Keratinocyte (primary cell): Measurements from ENCODE around the gene STX8. TPM values are rescaled to one million over a fixed set of nuclear protein-coding genes. Genes with fewer than 3 reads are reported as not detected.

Experiments
- DNase-seq: peaks from one replicate; pipeline ENCODE4 v3.0.0-alpha.2; 2011; ENCODE audit warnings: low read depth, missing footprints, low spot score
- FAIRE-seq: peaks from 2 replicates; lab custom pipeline; 2011; peaks lifted over from hg19 to GRCh38; lab: Jason Lieb, UNC
- H2AFZ ChIP-seq: 2 replicates; pipeline ENCODE4 v1.6.0; 2012; ENCODE audit warnings: low read length, control low read depth, inconsistent platforms; ENCODE audit not compliant: control insufficient read depth
- H3K27ac ChIP-seq: 2 replicates; pipeline ENCODE4 v1.5.1; 2011; ENCODE audit warnings: low read length; ENCODE audit not compliant: control insufficient read depth, insufficient read depth
- H3K27me3 ChIP-seq: 3 replicates; pipeline ENCODE4 v1.6.0; 2011; ENCODE audit warnings: low read length; ENCODE audit not compliant: control insufficient read depth, insufficient read depth; ENCODE audit errors: extremely low read depth
- H3K36me3 ChIP-seq, 2 experiments: 2 replicates in 1 of 2; 3 replicates in 1 of 2; pipeline ENCODE4 v1.5.1; 2011; ENCODE audit warnings: low read length in 2 of 2, mild to moderate bottlenecking in 1 of 2; ENCODE audit not compliant: control insufficient read depth in 2 of 2, insufficient read depth in 2 of 2; ENCODE audit errors: extremely low read depth in 1 of 2
- H3K4me1 ChIP-seq: 3 replicates; pipeline ENCODE4 v1.5.1; 2011; ENCODE audit warnings: low read length; ENCODE audit not compliant: control insufficient read depth, insufficient read depth; ENCODE audit errors: extremely low read depth
- H3K4me2 ChIP-seq: 3 replicates; pipeline ENCODE4 v1.6.0; 2011; ENCODE audit warnings: low read depth, low read length; ENCODE audit not compliant: control insufficient read depth, insufficient read depth; ENCODE audit errors: extremely low read depth
- H3K4me3 ChIP-seq, 3 experiments: fragments of 200-600 bp in 1 of 3; sonication (generic) in 1 of 3; 2 replicates in 2 of 3; 3 replicates in 1 of 3; pipeline ENCODE4 v1.5.1; 2011 to 2016; ENCODE audit warnings: low read length in 3 of 3, mild to moderate bottlenecking in 3 of 3, control low read depth in 2 of 3, inconsistent platforms in 1 of 3, low read depth in 1 of 3, mixed read lengths in 1 of 3, mixed run types in 1 of 3, moderate library complexity in 1 of 3; ENCODE audit not compliant: control insufficient read depth in 2 of 3, insufficient read depth in 2 of 3; ENCODE audit errors: extremely low read depth in 1 of 3
- H3K79me2 ChIP-seq: 2 replicates; pipeline ENCODE4 v1.6.0; 2012; ENCODE audit warnings: low read length; ENCODE audit not compliant: control insufficient read depth, insufficient read depth
- H3K9ac ChIP-seq: 3 replicates; pipeline ENCODE4 v1.6.0; 2011; ENCODE audit warnings: low read length; ENCODE audit not compliant: control insufficient read depth, insufficient read depth; ENCODE audit errors: extremely low read depth
- H3K9me1 ChIP-seq: 3 replicates; pipeline ENCODE4 v1.6.0; 2011; ENCODE audit warnings: low read length; ENCODE audit not compliant: control insufficient read depth, insufficient read depth; ENCODE audit errors: extremely low read depth
- H3K9me3 ChIP-seq: 2 replicates; pipeline ENCODE4 v1.5.1; 2012; ENCODE audit warnings: low read depth, low read length; ENCODE audit not compliant: control insufficient read depth
- H4K20me1 ChIP-seq: 3 replicates; pipeline ENCODE4 v1.6.0; 2011; ENCODE audit warnings: low read length; ENCODE audit not compliant: control insufficient read depth, insufficient read depth; ENCODE audit errors: extremely low read depth
- EZH2 ChIP-seq: IDR thresholded peaks from one replicate; pipeline ENCODE4 v1.6.1; 2012; ENCODE audit warnings: inconsistent platforms, mild to moderate bottlenecking, low read length, moderate library complexity
- dilution Hi-C: fragments of 300-500 bp; cut with MboI; formaldehyde crosslinking; loops from one replicate; pipeline ENCODE4 v1.7.0; 2020; ENCODE audit warnings: low sequenced_read_pairs; ENCODE audit not compliant: extremely low pct_ligation_motif_present
- polyA plus RNA-seq, 5 experiments: library from polyadenylated mRNA; depleted of rRNA in 3 of 5; stranded (reverse) in 3 of 5; stranded (forward) in 1 of 5; unstranded in 1 of 5; fragments of >200 nt; gene quantifications; 1 replicate in 1 of 5; 2 replicates in 3 of 5; 3 replicates in 1 of 5; pipeline versions ENCODE4 v1.2.1 to v1.2.3, GENCODE V29; 2011 to 2012; ENCODE audit warnings: missing spikeins in 2 of 5, low read depth in 1 of 5, low replicate concordance in 1 of 5
- small RNA-seq, 3 experiments: library from RNA; depleted of rRNA; stranded (forward); fragments of <200 nt; gene quantifications; one replicate each; pipeline ENCODE3, GENCODE V24; 2012; ENCODE audit warnings: low read depth in 3 of 3, low replicate concordance in 1 of 3; ENCODE audit not compliant: insufficient read length in 3 of 3
- TF ChIP-seq, protein P1 (sequence below), 3 experiments: IDR thresholded peaks in 1 of 3; conservative IDR thresholded peaks in 1 of 3; optimal IDR thresholded peaks in 1 of 3; 2 replicates in 2 of 3; 3 replicates in 1 of 3; pipeline versions ENCODE3 to v1.5.1; 2011; ENCODE audit warnings: low read length in 3 of 3, mild to moderate bottlenecking in 3 of 3, moderate library complexity in 2 of 3, control low read depth in 1 of 3, inconsistent platforms in 1 of 3; ENCODE audit not compliant: insufficient read depth in 2 of 3; ENCODE audit errors: extremely low read depth in 1 of 3

STX8 gene
- polyA plus RNA-seq, 1 donor (not counting 4 experiments of a cell fraction or from before 2014, with no cell fraction given), result 90.3 TPM

DNA sequence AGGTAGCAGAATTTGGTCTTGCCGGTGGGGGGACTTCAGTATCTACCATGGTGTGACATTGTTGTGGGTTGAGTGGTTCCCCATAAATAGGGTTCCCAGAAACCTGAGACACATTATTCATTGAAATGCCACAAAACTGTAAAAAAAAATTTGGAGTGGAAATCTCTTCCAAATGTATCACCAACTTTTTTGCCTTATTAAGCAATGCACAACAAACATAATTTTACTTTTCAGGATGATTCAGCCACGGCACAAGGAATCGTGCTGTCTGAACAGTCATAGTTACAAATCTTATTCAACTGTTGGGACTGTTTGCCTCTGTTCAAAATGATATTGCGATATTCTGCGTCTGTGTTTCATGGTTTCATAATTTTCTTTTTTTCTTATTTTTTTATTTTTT, 373.1 kb downstream of the STX8 start:
- Histone ChIP-seq H3K9me3 (no peaks in the 10 kb centered on the region), H3K79me2 (no peaks in the 10 kb centered on the region), H4K20me1 (no peaks in the 10 kb centered on the region), H2AFZ (no peak overlapping the region), H3K4me1 (no peaks in the 10 kb centered on the region), H3K27me3 (no peaks in the 10 kb centered on the region), H3K4me3 (no peak overlapping the region), H3K27ac (no peak overlapping the region), H3K9me1 (no peaks in the 10 kb centered on the region), H3K9ac (no peak overlapping the region), H3K4me2 (no peak overlapping the region), H3K36me3 (no peaks in the 10 kb centered on the region)
- FAIRE-seq (no peak), DNase-seq (no peak)
- dilution Hi-C loops, result no loop called here
- TF ChIP-seq EZH2, result no peak
- TF ChIP-seq, protein P1, sequence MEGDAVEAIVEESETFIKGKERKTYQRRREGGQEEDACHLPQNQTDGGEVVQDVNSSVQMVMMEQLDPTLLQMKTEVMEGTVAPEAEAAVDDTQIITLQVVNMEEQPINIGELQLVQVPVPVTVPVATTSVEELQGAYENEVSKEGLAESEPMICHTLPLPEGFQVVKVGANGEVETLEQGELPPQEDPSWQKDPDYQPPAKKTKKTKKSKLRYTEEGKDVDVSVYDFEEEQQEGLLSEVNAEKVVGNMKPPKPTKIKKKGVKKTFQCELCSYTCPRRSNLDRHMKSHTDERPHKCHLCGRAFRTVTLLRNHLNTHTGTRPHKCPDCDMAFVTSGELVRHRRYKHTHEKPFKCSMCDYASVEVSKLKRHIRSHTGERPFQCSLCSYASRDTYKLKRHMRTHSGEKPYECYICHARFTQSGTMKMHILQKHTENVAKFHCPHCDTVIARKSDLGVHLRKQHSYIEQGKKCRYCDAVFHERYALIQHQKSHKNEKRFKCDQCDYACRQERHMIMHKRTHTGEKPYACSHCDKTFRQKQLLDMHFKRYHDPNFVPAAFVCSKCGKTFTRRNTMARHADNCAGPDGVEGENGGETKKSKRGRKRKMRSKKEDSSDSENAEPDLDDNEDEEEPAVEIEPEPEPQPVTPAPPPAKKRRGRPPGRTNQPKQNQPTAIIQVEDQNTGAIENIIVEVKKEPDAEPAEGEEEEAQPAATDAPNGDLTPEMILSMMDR (optimal IDR thresholded peaks at IDR 0.05 in 1 of 3, IDR thresholded peaks at IDR 0.05 in 1 of 3, conservative IDR thresholded peaks at IDR 0.05 in 1 of 3; ENCODE audit: extremely low read depth in 1 of 3, insufficient read depth in 2 of 3, low read length in 3 of 3), result no peak

DNA sequence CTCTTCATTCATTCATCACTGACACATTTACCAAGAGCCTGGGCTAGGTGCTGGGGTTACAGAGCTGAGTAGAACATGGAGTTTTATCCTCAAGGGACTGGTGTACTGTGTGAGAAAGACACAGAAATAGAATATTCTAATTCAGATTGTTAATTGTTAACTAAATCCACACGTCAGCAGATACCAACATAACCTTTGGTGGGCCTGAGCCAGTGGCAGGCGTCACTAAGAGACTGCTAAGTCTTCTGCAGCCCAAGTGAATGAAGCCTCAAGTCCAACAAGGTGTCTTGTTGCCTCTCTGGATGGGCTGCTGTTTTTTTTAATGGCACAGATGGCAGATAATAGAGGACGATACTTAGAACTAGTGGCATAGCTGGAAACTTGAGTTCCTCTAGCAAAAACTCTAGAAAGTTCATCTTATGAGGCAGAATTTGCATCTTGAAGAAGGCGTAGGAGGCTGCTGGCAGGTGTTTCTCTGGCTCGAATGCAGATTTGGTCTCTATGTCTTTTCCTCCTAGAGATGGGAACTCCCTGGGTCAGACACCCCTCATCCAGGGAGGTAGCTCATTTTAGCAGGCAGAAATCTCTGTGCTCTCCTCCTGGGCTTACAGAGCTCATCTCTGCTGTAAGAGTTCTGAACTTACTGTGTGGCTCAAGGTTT, 374.8 kb downstream of the STX8 start:
- no peaks in the 10 kb centered on the region for H3K27me3 ChIP-seq
- no peaks in the 10 kb centered on the region for H3K79me2 ChIP-seq
- no peak for TF ChIP-seq EZH2
- TF ChIP-seq, protein P1 (optimal IDR thresholded peaks at IDR 0.05 in 1 of 3, IDR thresholded peaks at IDR 0.05 in 1 of 3, conservative IDR thresholded peaks at IDR 0.05 in 1 of 3; ENCODE audit: extremely low read depth in 1 of 3, insufficient read depth in 2 of 3, low read length in 3 of 3), result no peak
- H4K20me1 ChIP-seq, result no peaks in the 10 kb centered on the region
- no peak overlapping the region for H3K27ac ChIP-seq
- FAIRE-seq (no peak), DNase-seq (no peak)
- H3K4me3 ChIP-seq, result no peak overlapping the region
- H3K9ac ChIP-seq, result no peak overlapping the region
- H3K9me3 ChIP-seq, result no peaks in the 10 kb centered on the region
- H3K36me3 ChIP-seq, result no peaks in the 10 kb centered on the region
- H3K4me2 ChIP-seq, result no peak overlapping the region
- no peaks in the 10 kb centered on the region for H3K4me1 ChIP-seq
- dilution Hi-C loops, result no loop called here
- no peak overlapping the region for H2AFZ ChIP-seq
- H3K9me1 ChIP-seq, result no peaks in the 10 kb centered on the region

Small RNAs within 50 kb of the gene (small RNA-seq; reads per million reads assigned to genes)
- gene AC005695.3, result 0 reads per million in 3 experiments

Other genes with a start within 250 kb of the STX8 start
- 0.08 TPM in 1 of 3 replicates, not detected in the others for gene CFAP52, start 822 bp upstream of the STX8 start, polyA plus RNA-seq
- gene USP43, start 69.7 kb upstream of the STX8 start, polyA plus RNA-seq, result 2.2 to 4.9 TPM (median 2.5 TPM) in 3 replicates
- gene DHRS7C, start 215.8 kb upstream of the STX8 start, polyA plus RNA-seq, result not detected in 3 replicates
- not detected in 3 replicates for gene GSG1L2, start 246.3 kb upstream of the STX8 start, polyA plus RNA-seq